Parathyroid adenoma (tissue), 2 donors: ENCODE data around the gene RFXANK.

Experiments
- H2AFZ ChIP-seq: fragments of 300-600 bp; sonication (generic); one replicate; pipeline ENCODE4 v1.7.0; 2017; ENCODE audit warnings: antibody characterized with exemption, mild to moderate bottlenecking
- H3K27ac ChIP-seq: fragments of 300-600 bp; sonication (generic); one replicate; pipeline ENCODE4 v1.7.0; 2017
- H3K27me3 ChIP-seq: fragments of 300-600 bp; sonication (generic); one replicate; pipeline ENCODE4 v1.7.0; 2017; ENCODE audit warnings: low read length; ENCODE audit not compliant: control insufficient read depth, insufficient read depth
- H3K36me3 ChIP-seq: fragments of 300-600 bp; sonication (generic); one replicate; pipeline ENCODE4 v1.7.0; 2017; ENCODE audit warnings: low read length; ENCODE audit not compliant: control insufficient read depth, insufficient read depth
- H3K4me1 ChIP-seq: fragments of 300-600 bp; sonication (generic); one replicate; pipeline ENCODE4 v1.7.0; 2017; ENCODE audit warnings: control low read depth
- H3K4me2 ChIP-seq: fragments of 300-600 bp; sonication (generic); one replicate; pipeline ENCODE4 v1.7.0; 2017; ENCODE audit warnings: low read length
- H3K4me3 ChIP-seq: fragments of 300-600 bp; sonication (generic); one replicate; pipeline ENCODE4 v1.7.0; 2017; ENCODE audit warnings: low read depth, low read length
- H3K79me2 ChIP-seq: fragments of 300-600 bp; sonication (generic); one replicate; pipeline ENCODE4 v1.7.0; 2017; ENCODE audit warnings: control low read depth
- H3K9ac ChIP-seq: fragments of 300-600 bp; sonication (generic); one replicate; pipeline ENCODE4 v1.7.0; 2017; ENCODE audit warnings: mild to moderate bottlenecking
- H3K9me3 ChIP-seq: fragments of 300-600 bp; sonication (generic); one replicate; pipeline ENCODE4 v1.7.0; 2017; ENCODE audit warnings: low read length; ENCODE audit not compliant: control insufficient read depth
- CTCF ChIP-seq: fragments of 300-600 bp; sonication (generic); IDR thresholded peaks from one replicate; pipeline ENCODE4 v1.7.0; 2017; ENCODE audit warnings: antibody characterized with exemption, mild to moderate bottlenecking
- donor health status: primary hyperparathyroidism.

Gene RFXANK

GRCh38 chr19:19176950-19177349 lies 15.1 kb upstream of the RFXANK start:
- no peak overlapping the region for H2AFZ ChIP-seq
- no peak overlapping the region for H3K9ac ChIP-seq
- no peak overlapping the region for H3K27ac ChIP-seq
- H3K36me3 ChIP-seq, result no peaks in the 10 kb centered on the region
- H3K4me2 ChIP-seq, result no peak overlapping the region
- no peaks in the 10 kb centered on the region for H3K4me1 ChIP-seq
- H3K79me2 ChIP-seq, result no peaks in the 10 kb centered on the region
- no peaks in the 10 kb centered on the region for H3K27me3 ChIP-seq
- H3K4me3 ChIP-seq, result no peak overlapping the region
- no peak for TF ChIP-seq CTCF
- H3K9me3 ChIP-seq, result no peaks in the 10 kb centered on the region

- TF ChIP-seq CTCF, result no peak
- Histone ChIP-seq H3K36me3 (no peaks in the 10 kb centered on the region), H3K27ac (no peak overlapping the region), H3K9ac (no peak overlapping the region), H3K4me1 (no peaks in the 10 kb centered on the region), H2AFZ (no peak overlapping the region), H3K9me3 (no peaks in the 10 kb centered on the region), H3K4me3 (no peak overlapping the region), H3K79me2 (no peaks in the 10 kb centered on the region), H3K27me3 (no peaks in the 10 kb centered on the region), H3K4me2 (no peak overlapping the region)
Observed at GRCh38 chr19:19179548-19180441, 12.3 kb upstream of the RFXANK start.

- Histone ChIP-seq H3K9me3 (no peaks in the 10 kb centered on the region), H3K27me3 (no peaks in the 10 kb centered on the region), H3K4me2 (no peak overlapping the region), H3K36me3 (no peaks in the 10 kb centered on the region), H3K4me3 (no peak overlapping the region), H3K9ac (no peak overlapping the region), H3K4me1 (no peaks in the 10 kb centered on the region), H3K27ac (no peak overlapping the region), H3K79me2 (peaks cover 7% of the 10 kb centered on the region), H2AFZ (no peak overlapping the region)
- TF ChIP-seq CTCF, result no peak
Observed at GRCh38 chr19:19181488-19181998, 10.5 kb upstream of the RFXANK start.

GRCh38 chr19:19185853-19186740 lies 6.0 kb upstream of the RFXANK start:
- Histone ChIP-seq H3K9ac (no peak overlapping the region), H3K36me3 (no peaks in the 10 kb centered on the region), H3K9me3 (no peaks in the 10 kb centered on the region), H3K27ac (no peak overlapping the region), H3K4me3 (no peak overlapping the region), H2AFZ (no peak overlapping the region), H3K4me1 (peaks cover 5% of the 10 kb centered on the region), H3K27me3 (no peaks in the 10 kb centered on the region), H3K4me2 (no peak overlapping the region), H3K79me2 (peaks cover 19% of the 10 kb centered on the region)
- peak; percentile 51 for TF ChIP-seq CTCF
